Thoracic aorta (tissue), 2 donors: ENCODE data around the gene RASL10A. TPM values are rescaled to one million over a fixed set of nuclear protein-coding genes. Genes with fewer than 3 reads are reported as not detected.
"Not testable (repeated sequence)": the region's sequence is repeated elsewhere in the genome, so short reads cannot be mapped to it uniquely, and the experiment has no call there.

Experiments used
- ATAC-seq: fragments of 150-250 bp; one replicate; pipeline ENCODE4 v1.8.0; 2017; ENCODE audit warnings: low read depth; ENCODE audit not compliant: insufficient number of reproducible peaks, low FRiP score
- DNase-seq: peaks from one replicate; pipeline ENCODE4 v3.0.0-alpha.2; 2020; ENCODE audit warnings: low spot score
- H3K27ac ChIP-seq, 2 donors: fragments of 200-600 bp; sonication (generic); 1 replicate in 1 of 2; 2 replicates in 1 of 2; pipeline ENCODE4 v1.5.1; 2016; ENCODE audit warnings: mild to moderate bottlenecking in 2 of 2, moderate library complexity in 2 of 2
- H3K27me3 ChIP-seq: fragments of 200-600 bp; sonication (generic); replicated peaks from 2 replicates; pipeline ENCODE4 v1.6.0; 2016; ENCODE audit warnings: mild to moderate bottlenecking; ENCODE audit not compliant: insufficient read depth
- H3K36me3 ChIP-seq: fragments of 200-600 bp; sonication (generic); one replicate; pipeline ENCODE4 v1.5.1; 2016
- H3K4me1 ChIP-seq, 2 donors: fragments of 200-600 bp; sonication (generic); 1 replicate in 1 of 2; 2 replicates in 1 of 2; pipeline versions ENCODE4 v1.5.1 to v1.6.0; 2016; ENCODE audit warnings: low read depth in 2 of 2, mild to moderate bottlenecking in 1 of 2; ENCODE audit not compliant: control insufficient read depth in 1 of 2
- H3K4me3 ChIP-seq: fragments of 200-600 bp; sonication (generic); 2 replicates; pipeline ENCODE4 v1.5.1; 2016; ENCODE audit warnings: mild to moderate bottlenecking
- H3K9me3 ChIP-seq: fragments of 200-600 bp; sonication (generic); 2 replicates; pipeline ENCODE4 v1.5.1; 2016
- total RNA-seq, 2 donors: library from RNA; depleted of rRNA; stranded (reverse); fragments of >200 nt; gene quantifications; one replicate each; pipeline versions ENCODE4 v1.1.0 to v1.2.3, GENCODE V29; 2016
- TF ChIP-seq, protein P1 (sequence below): fragments of 200-600 bp; sonication (generic); IDR thresholded peaks from one replicate; pipeline ENCODE4 v1.5.1; 2019; ENCODE audit warnings: antibody characterized with exemption

RASL10A gene, protein sequence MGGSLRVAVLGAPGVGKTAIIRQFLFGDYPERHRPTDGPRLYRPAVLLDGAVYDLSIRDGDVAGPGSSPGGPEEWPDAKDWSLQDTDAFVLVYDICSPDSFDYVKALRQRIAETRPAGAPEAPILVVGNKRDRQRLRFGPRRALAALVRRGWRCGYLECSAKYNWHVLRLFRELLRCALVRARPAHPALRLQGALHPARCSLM
- 1 to 10 TPM; 3.4 to 4.1 TPM for total RNA-seq

DNA sequence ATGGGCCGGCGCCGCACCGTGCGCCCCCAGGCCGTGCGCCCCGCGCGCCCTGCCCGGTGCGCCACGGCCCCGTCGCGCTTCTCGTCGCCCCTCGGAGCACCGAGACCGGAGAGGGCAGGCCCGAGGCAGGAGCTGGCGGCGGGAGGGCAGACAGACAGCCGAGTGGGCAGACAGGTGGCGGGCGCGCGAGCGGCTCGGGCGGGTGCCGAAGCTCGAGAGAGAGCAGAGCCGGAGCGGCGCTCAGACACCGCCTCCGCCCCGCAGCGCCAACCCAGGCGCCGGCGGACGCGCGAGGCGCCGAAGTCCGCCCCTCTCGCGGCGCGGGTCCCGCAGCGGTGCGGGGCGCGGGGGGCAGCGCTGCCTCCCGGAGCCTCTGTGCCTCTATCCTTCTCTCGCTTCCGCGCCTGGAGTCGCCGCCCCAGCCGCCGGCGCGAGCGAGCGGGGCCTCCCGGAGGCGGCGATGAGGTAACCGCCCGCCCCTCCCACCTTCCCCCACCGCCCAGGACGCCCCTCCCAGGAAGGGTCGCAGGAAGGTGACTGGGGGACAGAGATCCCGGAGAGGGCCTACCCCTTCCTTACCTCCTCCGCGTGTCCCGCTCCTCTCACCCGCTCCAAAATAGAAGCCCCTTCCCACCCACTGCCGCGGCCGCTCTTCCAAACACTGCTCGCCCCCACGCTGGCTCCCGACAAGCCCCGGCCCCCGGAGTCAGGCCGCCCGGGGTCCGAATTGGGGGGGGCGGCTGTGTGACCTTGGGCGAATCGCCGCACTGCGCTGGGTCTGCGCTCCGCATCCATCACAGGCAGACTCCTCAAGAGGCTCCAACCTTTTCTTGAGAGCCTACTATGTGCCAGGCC lies at the start of gene RASL10A:
Gene RASL10A, minus strand, starts transcription at position 412 of the 855 bp plus-strand sequence. CDS start 451 bp downstream, outside the sequence.
- ATAC-seq = no peak
- H3K4me1 ChIP-seq = peaks cover 24 to 45% of the 10 kb centered on the region in 2 donors
- H3K4me3 ChIP-seq = peak within 1 kb of the TSS; percentile 57
- no peaks in the 10 kb centered on the region for H3K9me3 ChIP-seq
- no peak for DNase-seq
- H3K36me3 ChIP-seq = no peaks in the 10 kb centered on the region
- no peak within 1 kb of the TSS for H3K27ac ChIP-seq
- peaks cover 15% of the 10 kb centered on the region for H3K27me3 ChIP-seq
- TF ChIP-seq, protein P1, sequence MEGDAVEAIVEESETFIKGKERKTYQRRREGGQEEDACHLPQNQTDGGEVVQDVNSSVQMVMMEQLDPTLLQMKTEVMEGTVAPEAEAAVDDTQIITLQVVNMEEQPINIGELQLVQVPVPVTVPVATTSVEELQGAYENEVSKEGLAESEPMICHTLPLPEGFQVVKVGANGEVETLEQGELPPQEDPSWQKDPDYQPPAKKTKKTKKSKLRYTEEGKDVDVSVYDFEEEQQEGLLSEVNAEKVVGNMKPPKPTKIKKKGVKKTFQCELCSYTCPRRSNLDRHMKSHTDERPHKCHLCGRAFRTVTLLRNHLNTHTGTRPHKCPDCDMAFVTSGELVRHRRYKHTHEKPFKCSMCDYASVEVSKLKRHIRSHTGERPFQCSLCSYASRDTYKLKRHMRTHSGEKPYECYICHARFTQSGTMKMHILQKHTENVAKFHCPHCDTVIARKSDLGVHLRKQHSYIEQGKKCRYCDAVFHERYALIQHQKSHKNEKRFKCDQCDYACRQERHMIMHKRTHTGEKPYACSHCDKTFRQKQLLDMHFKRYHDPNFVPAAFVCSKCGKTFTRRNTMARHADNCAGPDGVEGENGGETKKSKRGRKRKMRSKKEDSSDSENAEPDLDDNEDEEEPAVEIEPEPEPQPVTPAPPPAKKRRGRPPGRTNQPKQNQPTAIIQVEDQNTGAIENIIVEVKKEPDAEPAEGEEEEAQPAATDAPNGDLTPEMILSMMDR = no peak

DNA sequence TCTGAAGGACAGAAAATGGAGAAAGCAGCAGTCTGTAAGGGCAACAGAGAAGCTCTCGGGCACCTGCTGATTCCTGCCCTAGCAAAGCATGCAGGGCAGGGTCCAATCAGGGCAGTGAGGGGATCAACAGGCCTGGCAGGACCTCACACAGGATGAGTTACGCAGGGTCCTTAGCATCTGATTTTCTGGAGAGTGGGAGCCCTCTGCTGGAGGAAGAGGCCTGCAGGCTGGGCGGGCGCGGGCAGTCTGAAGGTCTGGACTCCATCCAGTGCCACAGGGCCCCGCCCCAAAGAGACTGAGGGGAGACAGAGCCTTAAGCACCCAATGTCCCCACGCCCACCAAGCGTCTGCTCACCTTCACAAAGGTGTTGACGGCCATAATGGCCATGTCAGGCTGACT lies 44.0 kb upstream of the RASL10A start:
- H3K36me3 ChIP-seq = peaks cover 28% of the 10 kb centered on the region
- H3K27ac ChIP-seq = no peak overlapping the region
- H3K27me3 ChIP-seq = no peaks in the 10 kb centered on the region
- ATAC-seq (no peak), DNase-seq (no peak)
- H3K9me3 ChIP-seq = no peaks in the 10 kb centered on the region
- no peak overlapping the region for H3K4me3 ChIP-seq
- H3K4me1 ChIP-seq = no peaks in the 10 kb centered on the region
- TF ChIP-seq, protein P1 = peak; percentile 56

DNA sequence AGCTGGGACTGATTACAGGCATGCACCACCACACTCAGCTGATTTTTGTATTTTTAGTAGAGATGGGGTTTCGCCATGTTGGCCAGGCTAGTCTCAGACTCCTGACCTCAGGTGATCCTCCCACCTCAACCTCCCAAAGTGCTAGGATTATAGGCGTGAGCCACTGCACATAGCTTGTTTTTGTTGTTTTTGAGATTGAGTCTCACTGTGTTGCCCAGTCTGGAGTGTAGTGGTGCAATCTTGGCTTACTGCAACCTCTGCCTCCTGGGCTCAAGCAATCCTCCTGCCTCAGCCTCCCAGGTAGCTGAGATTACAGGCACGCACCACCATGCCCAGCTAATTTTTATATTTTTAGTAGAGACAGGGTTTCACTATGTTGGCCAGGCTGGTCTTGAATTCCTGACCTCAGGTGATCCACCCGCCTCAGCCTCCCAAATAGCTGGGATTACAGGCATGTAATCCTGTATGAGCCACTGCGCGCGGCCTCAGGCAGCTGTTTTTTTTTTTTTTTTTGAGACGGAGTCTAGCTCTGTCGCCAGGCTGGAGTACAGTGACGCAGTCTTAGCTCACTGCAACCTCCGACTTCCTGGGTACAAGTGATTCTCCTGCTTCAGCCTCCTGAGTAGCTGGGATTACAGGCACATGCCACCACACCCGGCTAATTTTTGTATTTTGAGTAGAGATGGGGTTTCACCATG lies 41.8 kb upstream of the RASL10A start:
- H3K36me3 ChIP-seq = peaks cover 47% of the 10 kb centered on the region
- DNase-seq, H3K27me3 ChIP-seq, H3K27ac ChIP-seq, H3K4me3 ChIP-seq, ATAC-seq, H3K9me3 ChIP-seq, H3K4me1 ChIP-seq: not testable (repeated sequence)

DNA sequence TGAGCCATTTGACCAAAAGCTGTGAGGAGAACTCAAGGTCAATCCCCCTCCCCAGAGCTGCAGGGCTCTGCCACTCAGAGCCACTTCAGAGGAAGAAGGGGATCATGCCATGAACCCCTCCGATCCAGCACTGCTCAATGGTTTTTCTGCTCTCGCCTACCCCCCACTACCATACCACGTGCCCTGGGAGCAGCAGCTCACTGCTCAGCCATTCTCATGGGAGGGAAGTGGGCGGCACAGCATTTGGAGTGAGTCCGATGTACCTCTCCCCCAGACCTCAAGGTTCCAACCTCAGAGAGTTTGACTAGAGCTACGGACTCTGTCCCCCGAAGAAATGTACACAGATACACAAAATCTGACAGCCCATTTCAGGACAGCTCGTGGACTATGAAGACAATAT lies 38.4 kb upstream of the RASL10A start:
- Histone ChIP-seq H3K36me3 (peaks cover 74% of the 10 kb centered on the region), H3K4me3 (no peak overlapping the region), H3K27me3 (no peaks in the 10 kb centered on the region), H3K9me3 (no peaks in the 10 kb centered on the region), H3K27ac (no peak overlapping the region), H3K4me1 (no peaks in the 10 kb centered on the region)
- ATAC-seq (no peak), DNase-seq (no peak)
- TF ChIP-seq, protein P1 = no peak

DNA sequence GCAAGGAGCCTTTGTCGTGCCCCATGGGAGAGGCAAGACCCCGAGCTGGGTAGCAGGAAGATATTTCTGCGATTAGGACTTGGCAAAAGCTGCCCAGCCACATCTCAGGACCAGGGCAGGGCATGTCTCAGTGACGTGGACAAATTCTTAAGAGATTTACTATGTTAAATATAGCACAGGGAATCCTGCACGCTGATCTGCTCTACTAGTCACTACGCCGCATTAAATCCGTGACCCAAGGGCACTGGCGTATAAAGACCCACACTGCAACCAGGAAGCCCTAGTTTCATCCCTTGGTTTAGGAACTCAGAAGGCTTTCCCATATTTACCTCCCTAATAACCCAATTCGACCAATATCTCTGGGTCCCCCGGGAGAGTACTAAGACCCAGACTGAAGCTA lies 37.8 kb upstream of the RASL10A start:
- Histone ChIP-seq H3K36me3 (peaks cover 75% of the 10 kb centered on the region), H3K27ac (no peak overlapping the region), H3K4me3 (no peak overlapping the region), H3K9me3 (no peaks in the 10 kb centered on the region), H3K27me3 (no peaks in the 10 kb centered on the region), H3K4me1 (no peaks in the 10 kb centered on the region)
- TF ChIP-seq, protein P1 = no peak
- no peak for ATAC-seq
- DNase-seq = no peak
